GM12874 (cell line): ENCODE measurements around the gene CT45A3.

ENCODE experiments used
- CTCF ChIP-seq: IDR thresholded peaks from 2 replicates; pipeline ENCODE4 v1.5.1; 2011; ENCODE audit warnings: low read depth, mild to moderate bottlenecking, control low read depth, low read length, moderate library complexity; ENCODE audit not compliant: insufficient read depth

Gene CT45A3

GRCh38 chrX:135713183-135713689, 54.8 kb downstream of the CT45A3 start, which contains the start of gene CT45A1:
Gene CT45A1 (plus strand): TSS chrX:135713639. CDS start chrX:135718941, 5,302 bp downstream.
- 0 out of 2 replicates have a peak, but pooled peaks have one; percentile 25 for TF ChIP-seq CTCF
